Astrocyte (in vitro differentiated cells and primary cell): Measurements from ENCODE around the gene ANAPC1.

Experiments
- CTCF ChIP-seq: IDR thresholded peaks from 2 replicates; pipeline ENCODE4 v1.5.1; 2011; ENCODE audit warnings: low read depth, mild to moderate bottlenecking, inconsistent platforms, low read length, moderate library complexity; ENCODE audit not compliant: insufficient read depth
- EZH2 ChIP-seq: IDR thresholded peaks from 2 replicates; pipeline ENCODE4 v1.6.1; 2012; ENCODE audit warnings: mild to moderate bottlenecking, low read length, inconsistent platforms; ENCODE audit not compliant: insufficient read depth

- TF ChIP-seq CTCF (no peak), EZH2 (no peak)
Observed at GRCh38 chr2:111909079-111909478, 25.1 kb upstream of the ANAPC1 start.
